ENCODE measurements around the gene POLR2I. TPM values are rescaled to one million over a fixed set of nuclear protein-coding genes. Genes with fewer than 3 reads are reported as not detected.
A peak's percentile ranks its signal among the peaks of the same experiment; 100 is the strongest.

Gene POLR2I
- total and polyA plus RNA-seq, 4 experiments from 2014 or later: 52.4 to 163 (median 100) TPM

DNA sequence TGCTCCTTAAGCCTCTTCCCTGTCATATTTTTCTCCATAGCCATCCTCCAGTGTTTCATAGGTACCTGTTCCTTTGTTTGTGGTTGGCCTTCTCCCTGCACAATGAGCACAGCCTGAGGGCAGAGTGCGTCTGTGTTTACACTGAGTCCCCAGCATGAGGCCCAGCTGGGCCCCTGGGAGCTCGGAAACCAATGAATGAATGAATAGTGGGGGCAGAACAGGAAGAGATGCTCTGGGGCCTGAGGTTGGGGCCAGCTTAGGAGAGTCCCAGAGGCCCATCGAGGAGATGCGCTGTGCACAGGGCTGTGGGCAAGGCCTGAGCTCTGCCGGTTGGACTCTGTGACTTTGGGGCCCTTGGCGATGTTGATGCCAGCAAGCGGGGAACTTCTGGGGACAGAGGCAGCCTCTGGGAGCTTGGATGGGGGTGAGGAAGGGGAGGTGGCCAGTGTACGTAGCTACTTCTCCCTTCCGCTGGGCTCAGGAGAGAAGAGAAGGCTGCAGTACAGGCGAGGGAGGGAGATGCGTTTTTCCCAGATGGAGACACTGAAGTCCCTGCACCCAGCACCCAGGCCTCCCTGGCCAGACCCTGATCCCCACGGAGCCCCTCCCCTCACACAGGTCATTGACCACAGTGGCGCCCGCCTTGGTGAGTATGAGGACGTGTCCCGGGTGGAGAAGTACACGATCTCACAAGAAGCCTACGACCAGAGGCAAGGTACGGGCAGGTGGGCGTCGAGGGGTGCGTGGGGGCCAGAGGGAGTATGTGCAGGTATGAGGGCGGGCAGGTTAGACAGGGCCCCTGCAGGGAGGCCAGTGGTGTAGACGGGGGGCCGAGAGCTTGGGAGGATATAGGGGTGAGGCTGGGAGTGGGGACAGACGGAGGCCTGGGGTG is 5.7 kb upstream of the POLR2I start:
- Mint-ChIP-seq H3K27me3 (no peaks in the 10 kb centered on the region), H3K4me1 (peaks cover 15 to 32% (median 21%) of the 10 kb centered on the region in 4 donors), H3K4me3 (peak overlapping the region in 3 of 8 donors; percentile 32 to 55 (median 46)), H3K9me3 (no peaks in the 10 kb centered on the region), H3K27ac (peak overlapping the region in 4 of 7 donors; percentile 36 to 63 (median 56)), H3K36me3 (peaks cover 21 to 49% of the 10 kb centered on the region in 2 donors)
- Histone ChIP-seq H3K36me3 (ENCODE audit: insufficient read depth, low read length) (peaks cover 30% of the 10 kb centered on the region), H3K4me3 (ENCODE audit: low read length in 2 of 2) (no peak overlapping the region), H3K4me1 (ENCODE audit: insufficient read depth, low read length) (peaks cover 16% of the 10 kb centered on the region), H3K27ac (ENCODE audit: low read depth, low read length) (no peak overlapping the region), H3K27me3 (ENCODE audit: insufficient read depth, low read length) (no peaks in the 10 kb centered on the region), H3K9me3 (ENCODE audit: control insufficient read depth in 1 of 2, low read length in 2 of 2) (no peaks in the 10 kb centered on the region)
- CTCF ChIA-PET (ENCODE audit: partially characterized antibody): interaction anchor here (1.1 kb wide), 1 partner anchor 49 kb away, joined by 4 read pairs; no protein-coding TSS in a partner anchor
- DNase-seq: no peak
- POLR2A ChIA-PET (ENCODE audit: partially characterized antibody): no interaction called here
- intact Hi-C loops (cut with micrococcal nuclease): no loop called here

DNA sequence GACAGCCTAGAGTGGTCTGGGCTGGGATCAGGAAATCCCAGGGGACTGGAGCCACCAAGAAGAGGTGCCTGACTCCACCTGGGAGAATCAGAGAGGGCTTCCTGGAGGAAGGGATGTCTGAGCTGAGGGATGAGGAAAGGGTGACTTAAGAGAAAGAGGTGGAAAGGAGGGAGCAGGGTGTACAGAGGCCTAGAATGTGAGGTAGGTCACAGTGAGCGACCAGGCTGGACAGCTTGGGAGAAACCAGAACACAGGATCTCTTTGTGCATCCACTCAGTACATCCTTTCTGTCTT is 1.6 kb upstream of the POLR2I start:
- Histone ChIP-seq H3K4me3 (ENCODE audit: low read length in 2 of 2) (peak overlapping the region; percentile 69 to 75), H3K27me3 (ENCODE audit: insufficient read depth, low read length) (no peaks in the 10 kb centered on the region), H3K36me3 (ENCODE audit: insufficient read depth, low read length) (peaks cover 26% of the 10 kb centered on the region), H3K9me3 (ENCODE audit: control insufficient read depth in 1 of 2, low read length in 2 of 2) (no peaks in the 10 kb centered on the region), H3K27ac (ENCODE audit: low read depth, low read length) (peak overlapping the region; percentile 80), H3K4me1 (ENCODE audit: insufficient read depth, low read length) (peaks cover 30% of the 10 kb centered on the region)
- peaks cover 0 to 6% (median 0%) of the 10 kb centered on the region in 8 donors for H3K9me3 Mint-ChIP-seq
- intact Hi-C loops (cut with micrococcal nuclease): loop anchor here (5.0 to 10.0 kb wide), 3 partner anchors 159 to 1099 kb away; partner anchors contain the start of genes ZNF383 and ZNF585B
- H3K27ac Mint-ChIP-seq: peak overlapping the region; percentile 95 to 100 (median 98)
- H3K4me1 Mint-ChIP-seq: peaks cover 25 to 57% (median 39%) of the 10 kb centered on the region in 4 donors
- H3K4me3 Mint-ChIP-seq: peak overlapping the region; percentile 89 to 99 (median 94)
- DNase-seq: no peak
- POLR2A ChIA-PET (ENCODE audit: partially characterized antibody): interaction anchor here (1.1 to 3.1 kb wide), 10 partner anchors 9 to 457 kb away, joined by 3 to 34 read pairs (median 12); partner anchors contain the start of genes ALKBH6, CAPNS1, SDHAF1 and ZNF146
- H3K27me3 Mint-ChIP-seq: peaks cover 0 to 2% of the 10 kb centered on the region in 2 donors
- CTCF ChIA-PET (ENCODE audit: partially characterized antibody): interaction anchor here (2.1 to 4.3 kb wide), 2 partner anchors 11 to 158 kb away, joined by 6 to 21 read pairs; no protein-coding TSS in a partner anchor
- H3K36me3 Mint-ChIP-seq: peaks cover 20 to 50% of the 10 kb centered on the region in 2 donors

DNA sequence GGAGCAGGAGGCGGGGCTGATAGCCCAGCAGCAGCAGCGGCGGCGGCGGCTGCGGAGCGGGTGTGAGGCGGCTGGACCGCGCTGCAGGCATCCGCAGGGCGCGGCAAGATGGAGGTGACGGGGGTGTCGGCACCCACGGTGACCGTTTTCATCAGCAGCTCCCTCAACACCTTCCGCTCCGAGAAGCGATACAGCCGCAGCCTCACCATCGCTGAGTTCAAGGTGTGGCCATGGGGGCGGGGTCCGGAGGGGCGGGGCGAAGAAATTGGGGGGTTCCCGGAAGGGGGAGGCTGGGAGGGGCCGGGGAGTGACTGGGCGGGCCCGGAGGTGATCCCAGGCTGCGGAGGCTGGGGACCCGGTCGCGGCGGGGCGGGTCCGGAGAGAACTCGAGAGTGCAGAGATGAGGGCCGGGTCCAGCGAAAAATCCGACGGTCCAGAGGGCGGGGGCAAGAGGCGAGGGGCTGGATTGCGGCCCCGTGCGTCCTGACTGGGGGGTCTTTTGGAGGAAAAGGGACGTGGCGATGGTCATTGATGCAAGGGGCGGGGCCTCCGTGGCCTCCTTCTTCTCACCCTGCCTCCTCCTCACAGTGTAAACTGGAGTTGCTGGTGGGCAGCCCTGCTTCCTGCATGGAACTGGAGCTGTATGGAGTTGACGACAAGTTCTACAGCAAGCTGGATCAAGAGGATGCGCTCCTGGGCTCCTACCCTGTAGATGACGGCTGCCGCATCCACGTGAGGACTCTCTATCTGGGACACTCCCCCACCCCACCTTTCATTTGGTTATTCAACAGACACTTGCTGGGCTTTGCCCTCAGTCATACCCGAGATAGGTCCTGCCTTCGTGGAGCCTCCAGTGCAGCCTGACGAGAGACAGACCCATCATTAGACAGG is 1.0 kb upstream of the POLR2I start, which contains the start of gene TBCB:
Gene TBCB (plus strand): TSS at position 16 of the 891 bp plus-strand sequence. CDS start 93 bp downstream, at position 109.
- H3K36me3 Mint-ChIP-seq: peaks cover 20 to 50% of the 10 kb centered on the region in 2 donors
- H3K4me1 ChIP-seq (ENCODE audit: insufficient read depth, low read length): peaks cover 30% of the 10 kb centered on the region
- peaks cover 26% of the 10 kb centered on the region for H3K36me3 ChIP-seq (ENCODE audit: insufficient read depth, low read length)
- H3K4me3 Mint-ChIP-seq: peak within 1 kb of the TSS; percentile 89 to 99 (median 94)
- intact Hi-C loops (cut with micrococcal nuclease): loop anchor here (1.0 to 10.0 kb wide), 9 partner anchors 12 to 1099 kb away; partner anchors contain the start of genes ALKBH6, SDHAF1, THAP8 and WDR62
- ChIA-PET CTCF (ENCODE audit: partially characterized antibody) (interaction anchor here (1.3 to 4.3 kb wide), 3 partner anchors 12 to 157 kb away, joined by 3 to 21 read pairs (median 6); partner anchors contain the start of gene THAP8), POLR2A (ENCODE audit: partially characterized antibody) (interaction anchor here (0.6 to 3.1 kb wide), 28 partner anchors 10 to 1391 kb away, joined by 3 to 34 read pairs (median 4); partner anchors contain the start of genes ALKBH6, CAPNS1, COX6B1 and PSENEN)
- H3K27me3 Mint-ChIP-seq: peaks cover 0 to 2% of the 10 kb centered on the region in 2 donors
- H3K9me3 ChIP-seq (ENCODE audit: control insufficient read depth in 1 of 2, low read length in 2 of 2): no peaks in the 10 kb centered on the region
- H3K27ac ChIP-seq (ENCODE audit: low read depth, low read length): peak within 1 kb of the TSS; percentile 80
- H3K27ac Mint-ChIP-seq: peak within 1 kb of the TSS; percentile 95 to 100 (median 98)
- DNase-seq: no peak
- H3K4me3 ChIP-seq (ENCODE audit: low read length in 2 of 2): peak within 1 kb of the TSS; percentile 75 to 99
- no peaks in the 10 kb centered on the region for H3K27me3 ChIP-seq (ENCODE audit: insufficient read depth, low read length)
- peaks cover 25 to 57% (median 39%) of the 10 kb centered on the region in 4 donors for H3K4me1 Mint-ChIP-seq
- peaks cover 0 to 6% (median 0%) of the 10 kb centered on the region in 8 donors for H3K9me3 Mint-ChIP-seq

- Mint-ChIP-seq H3K27me3 (peaks cover 0 to 2% of the 10 kb centered on the region in 2 donors), H3K9me3 (peaks cover 0 to 6% (median 0%) of the 10 kb centered on the region in 8 donors), H3K4me3 (peak overlapping the region; percentile 89 to 99 (median 94)), H3K4me1 (peaks cover 21 to 51% (median 36%) of the 10 kb centered on the region in 4 donors), H3K27ac (peak overlapping the region; percentile 95 to 100 (median 98)), H3K36me3 (peaks cover 16 to 42% of the 10 kb centered on the region in 2 donors)
- Histone ChIP-seq H3K4me1 (ENCODE audit: insufficient read depth, low read length) (peaks cover 30% of the 10 kb centered on the region), H3K9me3 (ENCODE audit: control insufficient read depth in 1 of 2, low read length in 2 of 2) (no peaks in the 10 kb centered on the region), H3K27ac (ENCODE audit: low read depth, low read length) (peak overlapping the region; percentile 80), H3K27me3 (ENCODE audit: insufficient read depth, low read length) (no peaks in the 10 kb centered on the region), H3K4me3 (ENCODE audit: low read length in 2 of 2) (peak overlapping the region; percentile 75 to 99), H3K36me3 (ENCODE audit: insufficient read depth, low read length) (peaks cover 14% of the 10 kb centered on the region)
- ChIA-PET CTCF (ENCODE audit: partially characterized antibody) (interaction anchor here (1.3 to 4.3 kb wide), 2 partner anchors 13 to 61 kb away, joined by 3 to 21 read pairs; partner anchors contain the start of gene THAP8), POLR2A (ENCODE audit: partially characterized antibody) (interaction anchor here (0.5 to 3.1 kb wide), 14 partner anchors 9 to 466 kb away, joined by 3 to 34 read pairs (median 10); partner anchors contain the start of genes ALKBH6, CAPNS1, COX6B1 and SDHAF1)
- peak in 2 of 5 donors; percentile 22 to 60 for DNase-seq
- intact Hi-C loops (cut with micrococcal nuclease): loop anchor here (2.0 to 10.0 kb wide), 3 partner anchors 119 to 1101 kb away; partner anchors contain the start of genes SDHAF1, ZNF383 and ZNF585B
Measured at GRCh38 chr19:36113894-36114720, 568 bp downstream of the POLR2I start.

- DNase-seq: no peak
- Histone ChIP-seq H3K4me1 (ENCODE audit: insufficient read depth, low read length) (peaks cover 30% of the 10 kb centered on the region), H3K9me3 (ENCODE audit: control insufficient read depth in 1 of 2, low read length in 2 of 2) (no peaks in the 10 kb centered on the region), H3K27ac (ENCODE audit: low read depth, low read length) (no peak overlapping the region), H3K4me3 (ENCODE audit: low read length in 2 of 2) (no peak overlapping the region), H3K36me3 (ENCODE audit: insufficient read depth, low read length) (peaks cover 7% of the 10 kb centered on the region), H3K27me3 (ENCODE audit: insufficient read depth, low read length) (no peaks in the 10 kb centered on the region)
- Mint-ChIP-seq H3K4me3 (peak overlapping the region; percentile 89 to 99 (median 94)), H3K27me3 (peaks cover 0 to 2% of the 10 kb centered on the region in 2 donors), H3K27ac (peak overlapping the region in 6 of 7 donors; percentile 61 to 99 (median 90)), H3K9me3 (peaks cover 0 to 6% (median 0%) of the 10 kb centered on the region in 8 donors), H3K4me1 (peaks cover 21 to 51% (median 36%) of the 10 kb centered on the region in 4 donors), H3K36me3 (peaks cover 16 to 44% of the 10 kb centered on the region in 2 donors)
- POLR2A ChIA-PET (ENCODE audit: partially characterized antibody): interaction anchor here (0.5 to 3.1 kb wide), 4 partner anchors 9 to 120 kb away, joined by 3 to 34 read pairs (median 12); partner anchors contain the start of gene CAPNS1
- intact Hi-C loops (cut with micrococcal nuclease): loop anchor here (10.0 kb wide), 2 partner anchors 219 to 1101 kb away; partner anchors contain the start of genes ZNF383 and ZNF585B
- CTCF ChIA-PET (ENCODE audit: partially characterized antibody): interaction anchor here (4.3 kb wide), 1 partner anchor 14 kb away, joined by 21 read pairs; no protein-coding TSS in a partner anchor
Measured at GRCh38 chr19:36113425-36113824, 1.2 kb downstream of the POLR2I start.

Data from CD4-positive, alpha-beta memory T cell (primary cell).